ENCODE data around the gene THPO. TPM values are rescaled to one million over a fixed set of nuclear protein-coding genes. Genes with fewer than 3 reads are reported as not detected.
A peak's percentile ranks its signal among the peaks of the same experiment; 100 is the strongest.

Gene THPO
- total RNA-seq, 1 donor from 2014 or later = not detected

- Mint-ChIP-seq H3K36me3 (ENCODE audit: low read depth) (peaks cover 14% of the 10 kb centered on the region), H3K4me1 (ENCODE audit: low read depth) (peaks cover 77% of the 10 kb centered on the region), H3K9me3 (ENCODE audit: low read depth) (no peaks in the 10 kb centered on the region), H3K4me3 (ENCODE audit: unreplicated experiment) (peak overlapping the region; percentile 1), H3K27ac (ENCODE audit: unreplicated experiment) (peak overlapping the region; percentile 91), H3K27me3 (ENCODE audit: low read depth) (no peaks in the 10 kb centered on the region)
- DNase-seq (ENCODE audit: low spot score) = no peak
- TF ChIP-seq CTCF (IDR thresholded peaks at IDR 0.05) = no peak
Measured at GRCh38 chr3:184368586-184369183, 9.3 kb downstream of the THPO start.

GRCh38 chr3:184368116-184368515 is 9.9 kb downstream of the THPO start:
- H3K4me1 Mint-ChIP-seq (ENCODE audit: low read depth) = peaks cover 75% of the 10 kb centered on the region
- H3K27ac Mint-ChIP-seq (ENCODE audit: unreplicated experiment) = peak overlapping the region; percentile 91
- peaks cover 14% of the 10 kb centered on the region for H3K36me3 Mint-ChIP-seq (ENCODE audit: low read depth)
- H3K4me3 Mint-ChIP-seq (ENCODE audit: unreplicated experiment) = peak overlapping the region; percentile 1
- no peaks in the 10 kb centered on the region for H3K27me3 Mint-ChIP-seq (ENCODE audit: low read depth)
- no peaks in the 10 kb centered on the region for H3K9me3 Mint-ChIP-seq (ENCODE audit: low read depth)
- DNase-seq (ENCODE audit: low spot score) = no peak
- no peak for TF ChIP-seq CTCF (IDR thresholded peaks at IDR 0.05)

GRCh38 chr3:184366619-184367289 is 11.3 kb downstream of the THPO start:
- H3K4me3 Mint-ChIP-seq (ENCODE audit: unreplicated experiment) = no peak overlapping the region
- H3K9me3 Mint-ChIP-seq (ENCODE audit: low read depth) = no peaks in the 10 kb centered on the region
- peaks cover 64% of the 10 kb centered on the region for H3K4me1 Mint-ChIP-seq (ENCODE audit: low read depth)
- H3K27ac Mint-ChIP-seq (ENCODE audit: unreplicated experiment) = peak overlapping the region; percentile 85
- no peaks in the 10 kb centered on the region for H3K27me3 Mint-ChIP-seq (ENCODE audit: low read depth)
- no peak for TF ChIP-seq CTCF (IDR thresholded peaks at IDR 0.05)
- H3K36me3 Mint-ChIP-seq (ENCODE audit: low read depth) = peaks cover 14% of the 10 kb centered on the region
- DNase-seq (ENCODE audit: low spot score) = no peak

- H3K4me3 Mint-ChIP-seq (ENCODE audit: unreplicated experiment) = peak overlapping the region; percentile 98
Measured at GRCh38 chr3:184362668-184363546, 15.1 kb downstream of the THPO start.

More at GRCh38 chr3:184362668-184363546, 15.1 kb downstream of the THPO start:
- Mint-ChIP-seq H3K4me1 (ENCODE audit: low read depth) (peaks cover 42% of the 10 kb centered on the region), H3K9me3 (ENCODE audit: low read depth) (no peaks in the 10 kb centered on the region), H3K36me3 (ENCODE audit: low read depth) (peaks cover 10% of the 10 kb centered on the region), H3K27ac (ENCODE audit: unreplicated experiment) (peak overlapping the region; percentile 99), H3K27me3 (ENCODE audit: low read depth) (no peaks in the 10 kb centered on the region)
- peak; percentile 83 for TF ChIP-seq CTCF (IDR thresholded peaks at IDR 0.05)
- DNase-seq (ENCODE audit: low spot score) = peak; percentile 98

Measured in chondrocyte (in vitro differentiated cells).